OCI-LY1 (cell line): ENCODE measurements around the gene LMOD3.

Experiments
- EZH2 ChIP-seq: fragments of 200-600 bp; sonication (generic), shearing (Covaris generic); IDR thresholded peaks from 2 replicates; pipeline ENCODE4 v1.8.0; 2017; ENCODE audit warnings: borderline replicate concordance, mixed run types, mild to moderate bottlenecking, antibody characterized with exemption, low read length, moderate library complexity, mixed read lengths
- TF ChIP-seq, protein P1 (sequence below): fragments of 200-600 bp; sonication (generic), shearing (Covaris generic); IDR thresholded peaks from 2 replicates; pipeline ENCODE4 v1.5.1; 2017; ENCODE audit warnings: mild to moderate bottlenecking, antibody characterized with exemption, low read length, moderate library complexity, mixed read lengths

GRCh38 chr3:69122403-69122802 is at the start of gene LMOD3:
- TF ChIP-seq, protein P1, sequence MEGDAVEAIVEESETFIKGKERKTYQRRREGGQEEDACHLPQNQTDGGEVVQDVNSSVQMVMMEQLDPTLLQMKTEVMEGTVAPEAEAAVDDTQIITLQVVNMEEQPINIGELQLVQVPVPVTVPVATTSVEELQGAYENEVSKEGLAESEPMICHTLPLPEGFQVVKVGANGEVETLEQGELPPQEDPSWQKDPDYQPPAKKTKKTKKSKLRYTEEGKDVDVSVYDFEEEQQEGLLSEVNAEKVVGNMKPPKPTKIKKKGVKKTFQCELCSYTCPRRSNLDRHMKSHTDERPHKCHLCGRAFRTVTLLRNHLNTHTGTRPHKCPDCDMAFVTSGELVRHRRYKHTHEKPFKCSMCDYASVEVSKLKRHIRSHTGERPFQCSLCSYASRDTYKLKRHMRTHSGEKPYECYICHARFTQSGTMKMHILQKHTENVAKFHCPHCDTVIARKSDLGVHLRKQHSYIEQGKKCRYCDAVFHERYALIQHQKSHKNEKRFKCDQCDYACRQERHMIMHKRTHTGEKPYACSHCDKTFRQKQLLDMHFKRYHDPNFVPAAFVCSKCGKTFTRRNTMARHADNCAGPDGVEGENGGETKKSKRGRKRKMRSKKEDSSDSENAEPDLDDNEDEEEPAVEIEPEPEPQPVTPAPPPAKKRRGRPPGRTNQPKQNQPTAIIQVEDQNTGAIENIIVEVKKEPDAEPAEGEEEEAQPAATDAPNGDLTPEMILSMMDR, result no peak
- TF ChIP-seq EZH2, result no peak
